RWPE1 (cell line): Measurements from ENCODE around the gene ASCC1.

Experiments
- CTCF ChIA-PET: fragments of 350-600 bp; sonication (Branson Sonifier 250); formaldehyde crosslinking; extraction: SDS; loops from one replicate; lab custom pipeline; 2021; lab: Yijun Ruan, JAX
- POLR2A ChIA-PET: fragments of 400-600 bp; formaldehyde crosslinking; extraction: SDS; loops from one replicate; lab custom pipeline; 2020; ENCODE audit warnings: antibody characterized with exemption; ENCODE audit not compliant: low non-redundant PET; lab: Yijun Ruan, JAX
- DNase-seq: peaks from one replicate; pipeline ENCODE4 v3.0.0; 2012; ENCODE audit warnings: low spot score
- H3K27ac ChIP-seq: fragments of 450-650 bp; 2 replicates; pipeline ENCODE4 v1.5.1; 2017
- CTCF ChIP-seq: fragments of 450-650 bp; conservative IDR thresholded peaks from 2 replicates; pipeline ENCODE4 v1.5.1; 2017; ENCODE audit warnings: low read depth, mild to moderate bottlenecking

ASCC1 gene

DNA sequence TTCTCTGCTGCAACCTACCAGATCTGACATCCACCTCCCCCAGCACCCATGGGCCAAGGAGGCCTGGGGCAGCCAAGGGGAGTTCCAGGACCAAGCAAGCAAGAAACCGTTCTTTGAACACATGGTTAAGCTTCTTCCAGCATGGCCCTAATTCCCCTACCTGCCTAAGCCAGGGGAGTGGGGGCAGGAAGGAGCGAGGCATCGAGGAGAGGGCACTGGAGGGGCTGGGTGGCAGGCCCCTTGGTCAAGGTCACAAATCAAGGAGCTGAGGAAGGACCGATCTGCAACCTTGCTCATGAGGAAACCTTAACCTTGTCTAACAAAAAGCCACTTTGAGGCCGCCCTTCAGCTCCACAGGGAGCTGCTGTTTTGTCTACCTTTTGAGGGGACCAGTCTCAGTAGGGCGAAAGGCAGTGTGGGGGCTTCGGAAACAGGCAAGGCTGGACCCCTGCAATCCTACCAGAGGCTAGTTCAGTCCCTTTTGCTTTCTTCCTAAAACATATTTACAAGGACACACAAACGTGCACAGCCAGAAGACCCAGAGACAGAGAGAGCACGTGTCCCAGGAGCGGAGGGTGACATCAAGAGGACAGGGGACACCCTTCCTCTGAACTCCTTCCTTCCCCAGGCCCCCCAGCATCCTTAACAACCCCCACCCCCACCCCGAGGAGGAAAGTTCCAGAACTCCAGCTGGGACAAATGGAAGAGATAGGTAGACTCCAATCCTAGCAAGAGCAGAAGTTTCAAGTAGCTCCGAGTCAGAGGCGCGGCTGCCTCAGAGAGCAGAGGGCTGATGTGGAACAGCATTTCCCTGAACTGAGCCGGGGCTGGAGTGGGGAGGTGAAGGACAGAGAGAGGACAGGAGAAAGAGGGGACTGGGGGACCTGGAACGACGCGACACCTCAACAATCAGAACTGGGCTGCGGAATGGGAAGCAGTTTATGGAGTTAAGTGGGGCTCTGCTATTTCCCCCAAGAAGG is 155.9 kb downstream of the ASCC1 start:
- ChIA-PET POLR2A (no interaction called here), CTCF (interaction anchor here (0.6 to 1.6 kb wide), 7 partner anchors 11 to 1116 kb away, joined by 3 to 4 read pairs (median 3); no protein-coding TSS in a partner anchor)
- TF ChIP-seq CTCF, result no peak
- DNase-seq, result no peak
- no peak overlapping the region for H3K27ac ChIP-seq

GRCh38 chr10:72058989-72059842 is 156.9 kb downstream of the ASCC1 start:
- no peak overlapping the region for H3K27ac ChIP-seq
- CTCF ChIA-PET, result interaction anchor here (0.6 to 1.6 kb wide), 4 partner anchors 10 to 1115 kb away, joined by 3 to 4 read pairs (median 3); no protein-coding TSS in a partner anchor
- no peak for TF ChIP-seq CTCF
- no peak for DNase-seq
- POLR2A ChIA-PET, result no interaction called here

DNA sequence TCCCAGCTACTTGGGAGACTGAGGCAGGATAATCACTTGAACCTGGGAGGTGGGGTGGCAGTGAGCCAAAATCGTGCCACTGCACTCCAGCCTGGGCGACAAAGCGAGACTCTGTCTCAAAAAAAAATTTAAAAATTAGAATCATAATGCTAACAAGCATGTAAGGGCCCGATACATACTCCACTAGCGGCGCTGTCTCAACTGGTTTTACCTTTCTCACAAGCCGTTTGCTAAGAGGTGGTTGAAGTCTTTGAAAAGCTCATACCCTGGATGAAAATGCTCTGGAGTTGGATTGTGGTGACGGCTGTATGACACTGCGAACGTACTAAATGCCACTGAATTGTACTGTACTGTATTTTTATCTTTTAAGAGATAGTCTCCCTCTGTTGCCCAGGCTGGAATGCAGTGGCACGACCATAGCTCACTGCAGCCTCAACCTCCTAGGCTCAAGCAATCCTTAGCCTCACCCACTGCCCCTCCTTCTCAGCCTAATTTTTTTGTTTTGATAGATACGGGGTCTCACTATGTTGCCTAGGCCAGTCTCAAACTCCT is 157.7 kb downstream of the ASCC1 start:
- no peak for TF ChIP-seq CTCF
- CTCF ChIA-PET, result interaction anchor here (1.2 kb wide), 1 partner anchor 9 kb away, joined by 3 read pairs; no protein-coding TSS in a partner anchor
- DNase-seq, result no peak
- no peak overlapping the region for H3K27ac ChIP-seq
- POLR2A ChIA-PET, result no interaction called here

GRCh38 chr10:72056932-72057751 is 158.9 kb downstream of the ASCC1 start:
- POLR2A ChIA-PET, result no interaction called here
- no peak for TF ChIP-seq CTCF
- CTCF ChIA-PET, result interaction anchor here (1.2 kb wide), 2 partner anchors 8 to 13 kb away, joined by 3 to 5 read pairs; no protein-coding TSS in a partner anchor
- H3K27ac ChIP-seq, result no peak overlapping the region
- DNase-seq, result no peak

- no peak overlapping the region for H3K27ac ChIP-seq
- ChIA-PET POLR2A (no interaction called here), CTCF (interaction anchor here (0.6 kb wide), 1 partner anchor 173 kb away, joined by 3 read pairs; no protein-coding TSS in a partner anchor)
- no peak for DNase-seq
- no peak for TF ChIP-seq CTCF
These were observed 160.0 kb downstream of the ASCC1 start for GRCh38 chr10:72056113-72056512.
